Measurements from ENCODE around the gene BCR. TPM values are rescaled to one million over a fixed set of nuclear protein-coding genes. Genes with fewer than 3 reads are reported as not detected.

BCR gene
- total and polyA plus RNA-seq, 2 of the 13 experiments (the other 11 are each of a cell fraction or from before 2014, with no cell fraction given) = 19.9 to 33.6 TPM

- TF ChIP-seq ZHX1 (CRISPR knock-in tag; IDR thresholded peaks at IDR 0.05; ENCODE audit: low read depth) = no peak
These were observed 47.1 kb downstream of the BCR start (continued) for GRCh38 chr22:23227380-23227779.

GRCh38 chr22:23228503-23228902 lies 48.2 kb downstream of the BCR start:
- Histone ChIP-seq H3K27me3 (ENCODE audit: control insufficient read depth in 1 of 2, insufficient read depth in 2 of 2, low read length in 2 of 2) (no peaks in the 10 kb centered on the region), H3K36me3 (replicated peaks in 1 of 2; ENCODE audit: control insufficient read depth in 1 of 2, insufficient read depth in 2 of 2, low read length in 2 of 2) (peaks cover 0 to 10% of the 10 kb centered on the region in 2 experiments; a peak in 4 of 5 replicates), H3K9me3 (ENCODE audit: low read length) (no peaks in the 10 kb centered on the region), H3K9ac (ENCODE audit: insufficient read depth, low read depth, low read length) (no peak overlapping the region), H3K4me1 (ENCODE audit: insufficient read depth, low read length) (peaks cover 30% of the 10 kb centered on the region), H4K20me1 (ENCODE audit: insufficient read depth, low read length) (peaks cover 12% of the 10 kb centered on the region), H3K27ac (ENCODE audit: extremely low read length, insufficient read depth, low read length) (no peak overlapping the region), H3K4me3 (replicated peaks in 1 of 3; ENCODE audit: insufficient read depth in 1 of 3, low read depth in 2 of 3, low read length in 3 of 3) (no peak overlapping the region), H3K4me2 (ENCODE audit: low read depth, low read length) (no peak overlapping the region), H3K79me2 (ENCODE audit: insufficient read depth, low read length) (peaks cover 87% of the 10 kb centered on the region), H2AFZ (ENCODE audit: low read length) (no peak overlapping the region)
- in situ Hi-C loops (cut with HindIII; ENCODE audit: extremely low pct_ligation_motif_present, low pct_unique_long_range_greater_than_20kb) (no loop called here), intact Hi-C loops (cut with micrococcal nuclease; ENCODE audit: unreplicated experiment) (no loop called here)
- 97% methylated on average over 2 of the region's 2 CpGs for WGBS (ENCODE audit: low lambda C conversion rate)
- POLR2A ChIA-PET = no interaction called here
- FAIRE-seq (no peak), DNase-seq (ENCODE audit: low spot score) (no peak), ATAC-seq (no peak)
- no TSS peak for BruUV-seq (replicated peaks)
- CTCF ChIA-PET (ENCODE audit: low intra/inter-chr PET ratio, low total read pairs) = no interaction called here
- TF ChIP-seq, protein P1, sequence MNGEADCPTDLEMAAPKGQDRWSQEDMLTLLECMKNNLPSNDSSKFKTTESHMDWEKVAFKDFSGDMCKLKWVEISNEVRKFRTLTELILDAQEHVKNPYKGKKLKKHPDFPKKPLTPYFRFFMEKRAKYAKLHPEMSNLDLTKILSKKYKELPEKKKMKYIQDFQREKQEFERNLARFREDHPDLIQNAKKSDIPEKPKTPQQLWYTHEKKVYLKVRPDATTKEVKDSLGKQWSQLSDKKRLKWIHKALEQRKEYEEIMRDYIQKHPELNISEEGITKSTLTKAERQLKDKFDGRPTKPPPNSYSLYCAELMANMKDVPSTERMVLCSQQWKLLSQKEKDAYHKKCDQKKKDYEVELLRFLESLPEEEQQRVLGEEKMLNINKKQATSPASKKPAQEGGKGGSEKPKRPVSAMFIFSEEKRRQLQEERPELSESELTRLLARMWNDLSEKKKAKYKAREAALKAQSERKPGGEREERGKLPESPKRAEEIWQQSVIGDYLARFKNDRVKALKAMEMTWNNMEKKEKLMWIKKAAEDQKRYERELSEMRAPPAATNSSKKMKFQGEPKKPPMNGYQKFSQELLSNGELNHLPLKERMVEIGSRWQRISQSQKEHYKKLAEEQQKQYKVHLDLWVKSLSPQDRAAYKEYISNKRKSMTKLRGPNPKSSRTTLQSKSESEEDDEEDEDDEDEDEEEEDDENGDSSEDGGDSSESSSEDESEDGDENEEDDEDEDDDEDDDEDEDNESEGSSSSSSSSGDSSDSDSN (CRISPR knock-in tag; IDR thresholded peaks at IDR 0.05) = no peak
- TF ChIP-seq SMAD3 (CRISPR knock-in tag; IDR thresholded peaks at IDR 0.05) (no peak), ZSCAN9 (CRISPR knock-in tag; IDR thresholded peaks at IDR 0.05; ENCODE audit: borderline replicate concordance) (no peak), SPEN (CRISPR knock-in tag; IDR thresholded peaks at IDR 0.05; ENCODE audit: low read depth) (no peak), ZNF282 (IDR thresholded peaks at IDR 0.05; ENCODE audit: partially characterized antibody) (no peak), ZNF292 (CRISPR knock-in tag; IDR thresholded peaks at IDR 0.05; ENCODE audit: borderline replicate concordance, low read depth) (no peak), ZC3H4 (CRISPR knock-in tag; IDR thresholded peaks at IDR 0.05; ENCODE audit: borderline replicate concordance) (no peak), FUBP1 (CRISPR knock-in tag; IDR thresholded peaks at IDR 0.05; ENCODE audit: borderline replicate concordance) (no peak), TEAD3 (CRISPR knock-in tag; optimal IDR thresholded peaks at IDR 0.05; ENCODE audit: borderline replicate concordance) (no peak)
- TF ChIP-seq, protein P2, sequence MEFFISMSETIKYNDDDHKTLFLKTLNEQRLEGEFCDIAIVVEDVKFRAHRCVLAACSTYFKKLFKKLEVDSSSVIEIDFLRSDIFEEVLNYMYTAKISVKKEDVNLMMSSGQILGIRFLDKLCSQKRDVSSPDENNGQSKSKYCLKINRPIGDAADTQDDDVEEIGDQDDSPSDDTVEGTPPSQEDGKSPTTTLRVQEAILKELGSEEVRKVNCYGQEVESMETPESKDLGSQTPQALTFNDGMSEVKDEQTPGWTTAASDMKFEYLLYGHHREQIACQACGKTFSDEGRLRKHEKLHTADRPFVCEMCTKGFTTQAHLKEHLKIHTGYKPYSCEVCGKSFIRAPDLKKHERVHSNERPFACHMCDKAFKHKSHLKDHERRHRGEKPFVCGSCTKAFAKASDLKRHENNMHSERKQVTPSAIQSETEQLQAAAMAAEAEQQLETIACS (CRISPR knock-in tag; IDR thresholded peaks at IDR 0.05) = no peak
